HUES64 (cell line): ENCODE data around the gene CHMP4A.

Experiments
- H3K27ac ChIP-seq: 2 replicates; pipeline ENCODE4 v1.7.0; 2013; ENCODE audit warnings: low read depth, low read length, inconsistent platforms
- H3K27me3 ChIP-seq: 2 replicates; pipeline ENCODE4 v1.6.1; 2013; ENCODE audit warnings: mild to moderate bottlenecking, low read length; ENCODE audit not compliant: insufficient read depth
- H3K36me3 ChIP-seq: 2 replicates; pipeline ENCODE4 v1.6.1; 2013; ENCODE audit warnings: mild to moderate bottlenecking, low read length; ENCODE audit not compliant: insufficient read depth
- H3K4me1 ChIP-seq: 2 replicates; pipeline ENCODE4 v1.6.1; 2013; ENCODE audit warnings: mild to moderate bottlenecking, low read length, moderate library complexity; ENCODE audit not compliant: insufficient read depth
- H3K4me3 ChIP-seq: 2 replicates; pipeline ENCODE4 v1.5.1; 2013; ENCODE audit warnings: mild to moderate bottlenecking, low read length, moderate library complexity
- H3K9ac ChIP-seq: 2 replicates; pipeline ENCODE4 v1.6.1; 2013; ENCODE audit warnings: mild to moderate bottlenecking, low read depth, low read length
- H3K9me3 ChIP-seq: 2 replicates; pipeline ENCODE4 v1.6.1; 2013; ENCODE audit warnings: low read depth, low read length; ENCODE audit not compliant: insufficient read depth
- WGBS: fragments of 150-250, 120-280 bp; methylation state at CpG from one replicate; pipeline ENCODE4 v1.1.7; 2013; ENCODE audit warnings: missing lambda C conversion rate; 5-methylcytosine and 5-hydroxymethylcytosine counted together

CHMP4A gene

DNA sequence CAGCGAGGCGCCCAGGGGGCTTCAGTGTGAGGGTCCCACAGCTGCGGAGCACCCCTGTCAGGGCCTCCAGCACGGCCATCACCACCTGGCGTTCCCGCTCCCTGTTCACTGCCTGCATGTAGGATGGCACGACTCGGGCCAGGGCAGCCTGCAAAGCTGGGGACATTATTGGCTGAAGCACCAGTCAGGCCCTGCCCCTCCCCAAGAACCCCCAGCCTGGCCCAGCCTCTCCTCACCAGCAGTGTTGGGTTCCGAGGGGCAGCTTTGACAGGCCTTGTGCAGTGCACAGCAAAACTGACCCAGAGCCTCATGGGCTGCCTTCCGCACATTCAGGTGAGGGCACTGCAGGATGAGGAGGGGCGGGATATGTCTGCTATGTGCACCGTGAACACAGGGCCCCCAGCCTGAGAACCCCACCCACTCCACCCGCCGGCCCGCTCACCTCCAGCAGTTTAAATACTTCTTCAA is 30.2 kb downstream of the CHMP4A start:
- 94% methylated on average over 15 of the region's 15 CpGs for WGBS
- peaks cover 96% of the 10 kb centered on the region for H3K36me3 ChIP-seq
- no peak overlapping the region for H3K4me3 ChIP-seq
- H3K9ac ChIP-seq, result no peak overlapping the region
- H3K9me3 ChIP-seq, result no peaks in the 10 kb centered on the region
- peaks cover 5% of the 10 kb centered on the region; the same call in 1 of the 2 replicates for H3K4me1 ChIP-seq
- no peak overlapping the region for H3K27ac ChIP-seq
- H3K27me3 ChIP-seq, result no peaks in the 10 kb centered on the region

DNA sequence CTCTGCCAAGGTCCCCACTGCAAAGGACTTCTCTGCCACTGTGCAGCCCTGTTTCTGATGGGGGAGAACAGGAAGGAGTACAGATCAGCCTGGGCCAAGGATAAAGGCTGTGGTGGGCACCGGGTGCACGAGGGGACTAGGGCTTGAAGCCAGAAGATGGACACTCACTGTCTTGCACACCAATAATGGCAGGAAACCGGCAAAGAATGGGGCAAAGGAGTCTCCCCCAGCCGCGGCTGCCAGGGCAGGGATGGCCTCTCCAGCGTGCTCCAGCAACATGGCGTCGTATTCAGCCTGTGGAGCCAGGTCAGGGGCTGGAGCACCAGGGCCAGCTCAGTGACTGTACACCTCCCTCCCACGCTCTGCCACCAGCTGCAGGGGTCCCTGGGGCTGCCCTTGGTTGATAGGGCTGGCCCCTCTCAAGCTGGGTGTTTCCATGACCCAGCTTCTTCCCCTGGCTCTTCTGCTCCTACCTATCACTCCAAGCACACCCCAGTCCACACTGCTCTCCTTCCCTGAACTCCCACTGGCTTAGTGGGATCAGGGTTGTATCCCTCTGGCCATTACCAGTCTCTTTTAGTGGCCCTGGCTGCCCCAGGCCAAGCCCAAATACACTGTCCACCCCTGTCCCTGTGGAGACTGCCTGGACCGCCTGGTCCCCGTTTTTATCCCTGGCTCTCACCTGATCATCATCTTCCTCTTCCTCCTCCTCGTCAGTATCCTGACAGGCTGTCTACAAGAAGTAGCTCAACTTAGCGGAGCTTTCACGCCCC is 31.0 kb downstream of the CHMP4A start:
- Histone ChIP-seq H3K4me3 (no peak overlapping the region), H3K9ac (no peak overlapping the region), H3K36me3 (peaks cover 98% of the 10 kb centered on the region), H3K4me1 (no peaks in the 10 kb centered on the region), H3K9me3 (no peaks in the 10 kb centered on the region), H3K27me3 (no peaks in the 10 kb centered on the region), H3K27ac (no peak overlapping the region)
- WGBS, result 92% methylated on average over 14 of the region's 14 CpGs

DNA sequence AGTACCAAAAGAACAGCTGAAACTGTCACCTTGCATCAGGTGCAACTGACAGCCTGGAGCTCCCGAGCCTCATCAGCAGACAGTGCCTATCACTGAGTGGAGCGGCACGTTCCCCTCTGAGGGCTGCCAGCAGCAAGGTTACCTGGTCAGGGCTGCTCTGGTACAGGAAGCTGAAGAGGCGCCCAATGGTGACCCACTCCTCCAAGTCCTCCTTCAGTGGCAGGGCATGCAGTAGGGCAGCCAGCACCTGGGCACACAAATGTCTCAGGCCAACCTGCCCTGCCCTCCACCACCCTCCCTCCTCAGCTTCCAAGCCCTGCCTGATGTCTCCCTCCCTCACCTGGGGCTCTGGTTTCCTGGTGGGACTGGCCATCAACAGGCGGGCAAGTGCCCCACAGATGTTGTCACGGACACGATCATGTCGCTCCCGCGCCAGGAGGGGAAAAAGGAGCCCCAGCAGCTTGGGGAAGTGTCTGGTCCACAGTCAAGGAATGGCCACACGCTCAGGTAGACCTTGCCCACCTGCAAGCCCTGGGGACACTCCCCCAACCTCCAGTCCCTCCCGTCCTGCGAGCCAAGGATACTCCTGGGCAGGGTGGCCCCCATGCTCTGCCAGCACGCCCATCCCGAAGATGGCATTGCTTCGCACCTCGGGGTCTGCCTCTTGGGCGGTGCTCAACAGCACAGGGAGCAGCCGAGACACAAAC is 31.8 kb downstream of the CHMP4A start:
- Histone ChIP-seq H3K27me3 (no peaks in the 10 kb centered on the region), H3K27ac (no peak overlapping the region), H3K9me3 (no peaks in the 10 kb centered on the region), H3K36me3 (peaks cover 97% of the 10 kb centered on the region), H3K9ac (no peak overlapping the region), H3K4me1 (no peaks in the 10 kb centered on the region), H3K4me3 (no peak overlapping the region)
- 94% methylated on average over 19 of the region's 19 CpGs for WGBS

DNA sequence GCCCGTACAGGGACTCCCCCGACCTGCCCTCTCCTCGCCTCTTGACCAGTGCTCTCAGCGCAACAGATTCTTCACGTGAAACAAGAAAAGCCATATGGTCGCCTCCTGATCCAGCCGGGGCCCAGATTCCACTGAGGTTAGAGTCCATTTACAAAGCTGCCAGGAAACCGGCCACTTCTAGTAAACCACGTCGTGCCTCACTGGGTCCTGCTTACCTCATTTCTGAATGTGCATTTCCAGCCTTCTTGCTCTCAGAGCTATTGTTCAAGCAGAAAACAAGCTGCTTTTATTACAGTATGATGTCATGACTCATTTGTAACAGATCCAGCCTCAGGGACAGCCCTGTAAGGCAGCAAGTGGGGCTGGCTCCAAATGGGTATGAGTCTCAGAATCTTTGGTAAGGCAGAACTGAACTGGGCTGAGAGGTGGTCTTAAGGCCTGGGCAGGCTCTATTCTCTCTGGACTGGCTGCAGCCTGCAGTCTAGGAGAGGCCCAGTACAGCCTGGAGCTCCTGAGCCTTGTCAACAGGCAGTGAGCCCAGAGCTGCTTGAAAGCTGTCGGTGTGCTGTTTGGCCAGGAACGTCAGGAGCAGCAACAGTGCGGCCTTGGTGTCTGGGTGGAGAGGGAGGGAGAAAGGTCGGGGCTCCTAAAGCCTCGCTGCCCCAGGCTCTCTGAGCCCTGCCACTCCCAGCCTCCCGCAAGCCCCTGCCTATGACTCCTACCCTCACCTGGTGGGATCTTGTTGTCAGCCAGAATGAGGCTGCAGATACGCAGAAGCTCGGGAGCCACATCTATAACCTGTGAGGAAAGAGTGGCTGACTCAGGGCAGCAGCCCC is 33.1 kb downstream of the CHMP4A start:
- Histone ChIP-seq H3K27me3 (no peaks in the 10 kb centered on the region), H3K9me3 (no peaks in the 10 kb centered on the region), H3K27ac (no peak overlapping the region)

DNA sequence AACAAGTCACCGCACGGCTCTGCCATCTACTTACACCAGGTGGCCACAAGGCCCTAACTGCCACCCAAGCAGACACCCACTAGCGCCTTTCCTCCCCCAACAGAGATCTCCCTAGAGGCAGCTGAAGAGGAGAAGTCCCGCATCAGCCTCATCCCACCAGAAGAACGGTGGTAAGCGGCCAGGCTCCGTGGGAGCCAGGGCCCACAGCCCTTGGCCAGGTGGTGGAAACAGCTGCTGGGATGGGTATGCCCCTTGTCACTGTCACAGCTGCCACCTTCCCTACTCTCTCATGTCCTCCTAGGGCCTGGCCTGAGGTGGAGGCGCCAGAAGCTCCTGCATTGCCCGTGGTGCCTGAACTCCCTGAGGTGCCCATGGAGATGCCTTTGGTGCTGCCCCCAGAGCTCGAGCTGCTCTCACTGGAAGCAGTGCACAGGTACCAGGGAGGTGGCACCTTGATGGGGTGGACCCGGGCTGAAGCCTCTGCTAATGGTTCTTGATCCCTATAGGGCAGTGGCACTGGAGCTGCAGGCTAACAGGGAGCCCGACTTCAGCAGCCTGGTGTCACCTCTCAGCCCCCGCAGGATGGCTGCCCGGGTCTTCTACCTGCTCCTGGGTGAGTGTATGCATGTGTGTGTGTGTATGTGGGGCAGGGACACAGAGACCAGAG is 33.9 kb downstream of the CHMP4A start:
- WGBS, result 94% methylated on average over 14 of the region's 14 CpGs
- no peak overlapping the region for H3K4me3 ChIP-seq
- no peaks in the 10 kb centered on the region for H3K4me1 ChIP-seq
- H3K9ac ChIP-seq, result no peak overlapping the region
- no peaks in the 10 kb centered on the region for H3K27me3 ChIP-seq
- H3K9me3 ChIP-seq, result no peaks in the 10 kb centered on the region
- H3K27ac ChIP-seq, result no peak overlapping the region
- peaks cover 86% of the 10 kb centered on the region for H3K36me3 ChIP-seq

More for the DNA sequence above, 33.1 kb downstream of the CHMP4A start:
- Histone ChIP-seq H3K9ac (no peak overlapping the region), H3K4me1 (no peaks in the 10 kb centered on the region), H3K4me3 (no peak overlapping the region), H3K36me3 (peaks cover 89% of the 10 kb centered on the region)
- 93% methylated on average over 18 of the region's 18 CpGs for WGBS

DNA sequence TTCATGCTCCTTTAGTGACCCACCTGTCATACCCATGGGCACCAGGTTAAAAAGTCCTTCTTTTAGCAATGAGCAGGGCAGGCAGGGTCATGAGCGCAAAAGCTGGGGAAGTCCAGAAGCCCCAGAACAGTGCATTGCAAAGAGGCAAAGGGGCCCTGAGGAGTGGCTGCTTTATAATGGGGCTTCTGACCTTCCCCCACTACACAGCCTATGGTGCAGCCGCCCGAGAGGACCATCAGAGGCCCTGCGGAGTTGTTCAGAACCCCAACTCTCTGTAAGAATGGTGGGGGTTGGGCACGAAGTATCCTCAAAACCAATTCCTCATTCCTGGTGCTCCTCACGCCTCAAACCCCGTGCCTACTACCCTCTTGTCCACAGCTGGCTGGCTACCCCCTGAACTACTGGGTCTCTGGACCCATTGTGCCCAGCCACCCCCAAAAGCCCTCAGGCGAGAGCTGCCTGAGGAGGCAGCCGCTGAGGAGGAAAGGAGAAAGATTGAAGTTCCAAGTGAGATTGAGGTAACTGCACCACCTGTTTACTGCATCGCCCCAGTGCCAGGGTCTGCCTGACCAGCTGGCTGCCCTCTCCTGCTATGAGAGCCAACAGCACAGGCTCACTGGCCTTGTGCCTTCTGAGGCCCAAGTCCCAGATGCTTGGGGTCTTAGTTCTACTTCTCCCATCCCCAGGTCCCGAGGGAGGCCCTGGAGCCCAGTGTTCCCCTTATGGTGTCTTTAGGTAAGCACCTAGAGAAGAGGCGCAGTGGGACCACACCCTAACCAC is 34.7 kb downstream of the CHMP4A start:
- H3K27me3 ChIP-seq, result no peaks in the 10 kb centered on the region
- peaks cover 79% of the 10 kb centered on the region for H3K36me3 ChIP-seq
- no peak overlapping the region; the same call in 1 of the 2 replicates for H3K9ac ChIP-seq
- H3K4me1 ChIP-seq, result no peaks in the 10 kb centered on the region
- H3K4me3 ChIP-seq, result no peak overlapping the region
- WGBS, result 90% methylated on average over 12 of the region's 12 CpGs
- H3K9me3 ChIP-seq, result no peaks in the 10 kb centered on the region
- no peak overlapping the region for H3K27ac ChIP-seq

DNA sequence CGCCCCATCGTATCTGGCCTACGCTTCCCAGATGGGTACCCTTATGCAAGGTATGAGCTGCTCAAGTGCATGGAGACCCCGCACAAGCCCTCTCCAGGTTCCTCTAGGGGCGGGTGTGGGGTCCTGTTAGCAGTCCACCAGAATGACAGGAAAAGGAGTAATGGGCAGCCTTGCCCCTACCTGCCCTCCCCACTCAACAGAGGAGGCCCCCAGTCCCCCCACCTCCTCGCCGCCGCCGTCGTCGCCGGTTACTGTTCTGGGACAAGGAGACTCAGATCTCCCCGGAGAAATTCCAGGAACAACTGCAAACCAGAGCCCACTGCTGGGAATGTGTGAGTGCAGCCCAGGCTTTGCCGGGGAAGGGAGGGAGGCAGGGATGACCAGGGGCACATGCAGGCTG is 35.4 kb downstream of the CHMP4A start:
- peaks cover 72% of the 10 kb centered on the region for H3K36me3 ChIP-seq
- WGBS, result 91% methylated on average over 14 of the region's 14 CpGs

DNA sequence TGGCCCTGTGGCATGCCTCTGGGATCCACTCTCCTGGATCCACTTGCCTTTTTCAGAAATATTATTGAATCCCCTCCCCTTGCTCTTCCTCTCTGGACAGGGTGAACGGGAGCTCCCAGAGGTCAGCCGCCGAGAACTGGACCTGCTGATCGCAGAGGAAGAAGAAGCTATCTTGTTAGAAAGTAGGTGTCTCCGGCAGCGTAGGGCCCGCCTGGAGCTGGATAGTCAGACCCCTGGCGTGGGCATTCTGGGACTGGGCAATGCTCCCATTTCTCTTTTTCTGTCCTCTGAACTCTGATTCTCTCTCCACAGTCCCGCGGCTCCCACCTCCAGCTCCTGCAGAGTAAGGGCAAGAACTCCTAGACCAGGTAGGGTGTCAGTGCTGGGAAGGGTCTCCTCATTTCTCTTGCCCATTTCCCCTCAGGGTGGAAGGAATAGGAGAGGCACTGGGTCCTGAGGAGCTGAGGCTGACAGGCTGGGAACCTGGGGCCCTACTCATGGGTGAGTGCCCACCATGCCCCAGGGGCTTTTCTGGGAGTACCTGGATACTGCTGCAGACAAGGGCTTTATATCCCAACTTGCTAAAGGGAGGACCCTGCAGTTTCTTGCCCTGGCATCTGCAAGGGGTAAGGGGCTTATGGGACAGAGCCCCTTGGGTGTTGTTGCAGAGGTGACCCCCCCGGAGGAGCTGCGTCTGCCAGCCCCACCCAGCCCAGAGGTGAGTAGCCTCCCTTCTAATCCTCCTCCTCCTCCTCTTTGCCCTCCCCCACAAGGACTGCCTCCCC is 36.1 kb downstream of the CHMP4A start:
- Histone ChIP-seq H3K27ac (no peak overlapping the region), H3K9me3 (no peaks in the 10 kb centered on the region), H3K4me3 (no peak overlapping the region), H3K27me3 (no peaks in the 10 kb centered on the region), H3K9ac (no peak overlapping the region), H3K4me1 (no peaks in the 10 kb centered on the region), H3K36me3 (peaks cover 66% of the 10 kb centered on the region)
- 97% methylated on average over 11 of the region's 12 CpGs for WGBS

More for the DNA sequence above, 35.4 kb downstream of the CHMP4A start:
- Histone ChIP-seq H3K9ac (no peak overlapping the region), H3K27me3 (no peaks in the 10 kb centered on the region), H3K4me1 (no peaks in the 10 kb centered on the region), H3K9me3 (no peaks in the 10 kb centered on the region), H3K27ac (no peak overlapping the region), H3K4me3 (no peak overlapping the region)

DNA sequence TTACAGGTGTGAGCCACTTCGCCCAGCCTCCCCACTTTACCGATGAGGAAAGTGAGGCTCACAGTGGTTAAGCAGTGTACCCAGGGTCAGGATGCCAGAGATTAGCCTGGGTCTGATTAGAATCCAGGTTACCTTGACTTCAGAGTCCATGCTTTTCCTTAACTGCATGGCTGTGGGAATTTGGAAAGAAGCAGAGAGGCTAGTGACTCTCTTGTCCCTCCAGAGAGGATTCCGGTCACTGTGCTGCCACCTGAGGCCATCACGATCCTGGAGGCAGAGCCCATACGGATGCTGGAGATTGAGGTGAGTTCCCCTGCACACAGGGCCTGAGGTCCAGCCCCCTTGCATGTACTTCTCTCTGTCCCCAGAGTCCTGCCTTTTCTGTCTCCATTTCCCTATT is 36.7 kb downstream of the CHMP4A start:
- Histone ChIP-seq H3K4me3 (no peak overlapping the region), H3K4me1 (no peaks in the 10 kb centered on the region), H3K27me3 (no peaks in the 10 kb centered on the region), H3K27ac (no peak overlapping the region), H3K9me3 (no peaks in the 10 kb centered on the region), H3K36me3 (peaks cover 59% of the 10 kb centered on the region), H3K9ac (no peak overlapping the region)
- WGBS, result 95% methylated on average over 5 of the region's 5 CpGs
